Measurements from ENCODE around the gene TMBIM1. TPM values are rescaled to one million over a fixed set of nuclear protein-coding genes. Genes with fewer than 3 reads are reported as not detected.

Gene TMBIM1
- total and polyA plus RNA-seq, 9 of the 15 experiments (the other 6 are each of a cell fraction or from before 2014, with no cell fraction given): 14.2 to 105 (median 47.0) TPM

- TF ChIP-seq ZMIZ1 (IDR thresholded peaks at IDR 0.05; ENCODE audit: low read depth in 2 of 2, low read length in 2 of 2) (0 out of 4 replicates have a peak, but pooled peaks of 1 of the 2 experiments have one; percentile 40), PYGO2 (tag; IDR thresholded peaks at IDR 0.05) (no peak), GATAD2A (IDR thresholded peaks at IDR 0.05) (no peak), MYNN (IDR thresholded peaks at IDR 0.05) (peak; percentile 57), MYNN (CRISPR knock-in tag; IDR thresholded peaks at IDR 0.05) (no peak), ZFP30 (CRISPR knock-in tag; IDR thresholded peaks at IDR 0.05; ENCODE audit: borderline replicate concordance) (no peak), CLOCK (CRISPR knock-in tag; IDR thresholded peaks at IDR 0.05; ENCODE audit: borderline replicate concordance) (no peak), ZBTB5 (IDR thresholded peaks at IDR 0.05) (no peak), UBTF (IDR thresholded peaks at IDR 0.05; ENCODE audit: borderline replicate concordance in 1 of 2, low read depth in 2 of 2, low read length in 2 of 2) (peak in 1 of 2 experiments; percentile 63; a peak in 1 of 4 replicates), PML (IDR thresholded peaks at IDR 0.05; ENCODE audit: low read length) (peak; percentile 40; the same call in 1 of the 2 replicates), PTBP1 (IDR thresholded peaks at IDR 0.05; ENCODE audit: low read depth, low read length) (no peak), CTCFL (IDR thresholded peaks at IDR 0.05; ENCODE audit: borderline replicate concordance, insufficient read depth, low read depth, low read length, poor library complexity, severe bottlenecking) (no peak), ZNF668 (CRISPR knock-in tag; IDR thresholded peaks at IDR 0.05) (no peak)
These were observed 40.8 kb upstream of the TMBIM1 start (continued) for GRCh38 chr2:218332920-218333645.
